Fibroblast of the aortic adventitia (primary cell): ENCODE measurements around the gene EME1. TPM values are rescaled to one million over a fixed set of nuclear protein-coding genes. Genes with fewer than 3 reads are reported as not detected.
A peak's percentile ranks its signal among the peaks of the same experiment; 100 is the strongest.
"Not testable (repeated sequence)": the region's sequence is repeated elsewhere in the genome, so short reads cannot be mapped to it uniquely, and the experiment has no call there.

Experiments used
- DNase-seq: peaks from one replicate; pipeline ENCODE4 v3.0.0-alpha.2; 2010; ENCODE audit warnings: low read depth
- H3K4me3 ChIP-seq: 2 replicates; pipeline ENCODE4 v1.5.1; 2011; ENCODE audit warnings: low read depth, mild to moderate bottlenecking, control low read depth, low read length, moderate library complexity
- CTCF ChIP-seq: IDR thresholded peaks from 2 replicates; pipeline ENCODE4 v1.5.1; 2011; ENCODE audit warnings: mild to moderate bottlenecking, low read length, control low read depth, inconsistent platforms; ENCODE audit not compliant: insufficient read depth
- total RNA-seq: library from RNA; depleted of rRNA; stranded (reverse); fragments of >200 nt; gene quantifications from 2 replicates; pipeline ENCODE4 v1.2.3, GENCODE V29; 2012; ENCODE audit warnings: low replicate concordance

Gene EME1
- total RNA-seq, 1 donor, result 9.1 TPM

GRCh38 chr17:50407921-50408320, 34.9 kb downstream of the EME1 start:
- TF ChIP-seq CTCF, result no peak
- no peak overlapping the region for H3K4me3 ChIP-seq
- no peak for DNase-seq

- TF ChIP-seq CTCF, result no peak
- H3K4me3 ChIP-seq, result no peak overlapping the region
- DNase-seq, result no peak
Observed at GRCh38 chr17:50412188-50412732, 39.2 kb downstream of the EME1 start.

GRCh38 chr17:50414808-50415207, 41.8 kb downstream of the EME1 start:
- TF ChIP-seq CTCF, result no peak
- DNase-seq, result no peak
- H3K4me3 ChIP-seq, result no peak overlapping the region

GRCh38 chr17:50419577-50419976, 46.5 kb downstream of the EME1 start:
- DNase-seq, H3K4me3 ChIP-seq: not testable (repeated sequence)

GRCh38 chr17:50420419-50421112, 47.5 kb downstream of the EME1 start:
- TF ChIP-seq CTCF, result no peak
- no peak overlapping the region for H3K4me3 ChIP-seq
- DNase-seq, result peak; percentile 55

- peak; percentile 27 for DNase-seq
- peak overlapping the region; percentile 17 for H3K4me3 ChIP-seq
- TF ChIP-seq CTCF, result no peak
Observed at GRCh38 chr17:50421308-50422051, 48.5 kb downstream of the EME1 start.

- H3K4me3 ChIP-seq, result no peak overlapping the region
- no peak for DNase-seq
- TF ChIP-seq CTCF, result no peak
Observed at GRCh38 chr17:50422738-50423137, 49.7 kb downstream of the EME1 start.
